COR-L47 (cell line): Measurements from ENCODE around the gene ZNF300.
"Not testable (repeated sequence)": the region's sequence is repeated elsewhere in the genome, so short reads cannot be mapped to it uniquely, and the experiment has no call there.

ENCODE experiments used
- DNase-seq: peaks from one replicate; lab custom pipeline; 2025; lab: John Stamatoyannopoulos, UW

ZNF300 gene

GRCh38 chr5:150845185-150845859, 59.5 kb downstream of the ZNF300 start:
- DNase-seq: not testable (repeated sequence)
